ENCODE measurements around the gene PHGDH. TPM values are rescaled to one million over a fixed set of nuclear protein-coding genes. Genes with fewer than 3 reads are reported as not detected.
A peak's percentile ranks its signal among the peaks of the same experiment; 100 is the strongest.

Gene PHGDH
- total and polyA plus RNA-seq, 2 of the 13 experiments (the other 11 are each of a cell fraction or from before 2014, with no cell fraction given) = 95.8 to 133 TPM

DNA sequence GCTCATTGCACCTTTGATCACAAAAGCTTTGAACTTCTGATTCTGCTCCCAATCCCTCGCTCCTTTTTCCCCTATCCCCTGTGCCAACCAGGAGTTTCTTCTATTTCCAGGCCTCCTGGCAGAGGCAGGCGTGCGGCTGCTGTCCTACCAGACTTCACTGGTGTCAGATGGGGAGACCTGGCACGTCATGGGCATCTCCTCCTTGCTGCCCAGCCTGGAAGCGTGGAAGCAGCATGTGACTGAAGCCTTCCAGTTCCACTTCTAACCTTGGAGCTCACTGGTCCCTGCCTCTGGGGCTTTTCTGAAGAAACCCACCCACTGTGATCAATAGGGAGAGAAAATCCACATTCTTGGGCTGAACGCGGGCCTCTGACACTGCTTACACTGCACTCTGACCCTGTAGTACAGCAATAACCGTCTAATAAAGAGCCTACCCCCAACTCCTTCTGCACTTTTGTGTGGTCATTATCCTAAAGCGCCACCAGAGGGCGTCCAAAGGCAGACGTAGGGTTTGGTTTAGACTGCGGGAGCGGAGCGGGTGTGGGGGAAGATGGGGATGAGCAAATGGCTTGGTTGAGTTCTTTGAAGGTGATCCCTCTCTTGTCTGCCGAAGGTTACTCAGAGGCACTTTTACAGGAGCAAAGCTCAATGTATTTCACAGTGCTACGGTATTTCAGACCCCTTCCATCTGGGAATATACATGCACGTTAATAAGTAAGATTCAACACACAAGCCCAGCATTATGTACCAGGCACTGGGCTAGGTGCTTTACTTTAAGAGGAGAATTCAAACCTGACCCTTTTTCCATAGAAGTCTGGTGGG lies 32.3 kb downstream of the PHGDH start (continued):
- TF ChIP-seq, protein P1, sequence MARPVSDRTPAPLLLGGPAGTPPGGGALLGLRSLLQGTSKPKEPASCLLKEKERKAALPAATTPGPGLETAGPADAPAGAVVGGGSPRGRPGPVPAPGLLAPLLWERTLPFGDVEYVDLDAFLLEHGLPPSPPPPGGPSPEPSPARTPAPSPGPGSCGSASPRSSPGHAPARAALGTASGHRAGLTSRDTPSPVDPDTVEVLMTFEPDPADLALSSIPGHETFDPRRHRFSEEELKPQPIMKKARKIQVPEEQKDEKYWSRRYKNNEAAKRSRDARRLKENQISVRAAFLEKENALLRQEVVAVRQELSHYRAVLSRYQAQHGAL (CRISPR knock-in tag; IDR thresholded peaks at IDR 0.05; ENCODE audit: not compliant biosample characterization) = no peak
- TF ChIP-seq, protein P2, sequence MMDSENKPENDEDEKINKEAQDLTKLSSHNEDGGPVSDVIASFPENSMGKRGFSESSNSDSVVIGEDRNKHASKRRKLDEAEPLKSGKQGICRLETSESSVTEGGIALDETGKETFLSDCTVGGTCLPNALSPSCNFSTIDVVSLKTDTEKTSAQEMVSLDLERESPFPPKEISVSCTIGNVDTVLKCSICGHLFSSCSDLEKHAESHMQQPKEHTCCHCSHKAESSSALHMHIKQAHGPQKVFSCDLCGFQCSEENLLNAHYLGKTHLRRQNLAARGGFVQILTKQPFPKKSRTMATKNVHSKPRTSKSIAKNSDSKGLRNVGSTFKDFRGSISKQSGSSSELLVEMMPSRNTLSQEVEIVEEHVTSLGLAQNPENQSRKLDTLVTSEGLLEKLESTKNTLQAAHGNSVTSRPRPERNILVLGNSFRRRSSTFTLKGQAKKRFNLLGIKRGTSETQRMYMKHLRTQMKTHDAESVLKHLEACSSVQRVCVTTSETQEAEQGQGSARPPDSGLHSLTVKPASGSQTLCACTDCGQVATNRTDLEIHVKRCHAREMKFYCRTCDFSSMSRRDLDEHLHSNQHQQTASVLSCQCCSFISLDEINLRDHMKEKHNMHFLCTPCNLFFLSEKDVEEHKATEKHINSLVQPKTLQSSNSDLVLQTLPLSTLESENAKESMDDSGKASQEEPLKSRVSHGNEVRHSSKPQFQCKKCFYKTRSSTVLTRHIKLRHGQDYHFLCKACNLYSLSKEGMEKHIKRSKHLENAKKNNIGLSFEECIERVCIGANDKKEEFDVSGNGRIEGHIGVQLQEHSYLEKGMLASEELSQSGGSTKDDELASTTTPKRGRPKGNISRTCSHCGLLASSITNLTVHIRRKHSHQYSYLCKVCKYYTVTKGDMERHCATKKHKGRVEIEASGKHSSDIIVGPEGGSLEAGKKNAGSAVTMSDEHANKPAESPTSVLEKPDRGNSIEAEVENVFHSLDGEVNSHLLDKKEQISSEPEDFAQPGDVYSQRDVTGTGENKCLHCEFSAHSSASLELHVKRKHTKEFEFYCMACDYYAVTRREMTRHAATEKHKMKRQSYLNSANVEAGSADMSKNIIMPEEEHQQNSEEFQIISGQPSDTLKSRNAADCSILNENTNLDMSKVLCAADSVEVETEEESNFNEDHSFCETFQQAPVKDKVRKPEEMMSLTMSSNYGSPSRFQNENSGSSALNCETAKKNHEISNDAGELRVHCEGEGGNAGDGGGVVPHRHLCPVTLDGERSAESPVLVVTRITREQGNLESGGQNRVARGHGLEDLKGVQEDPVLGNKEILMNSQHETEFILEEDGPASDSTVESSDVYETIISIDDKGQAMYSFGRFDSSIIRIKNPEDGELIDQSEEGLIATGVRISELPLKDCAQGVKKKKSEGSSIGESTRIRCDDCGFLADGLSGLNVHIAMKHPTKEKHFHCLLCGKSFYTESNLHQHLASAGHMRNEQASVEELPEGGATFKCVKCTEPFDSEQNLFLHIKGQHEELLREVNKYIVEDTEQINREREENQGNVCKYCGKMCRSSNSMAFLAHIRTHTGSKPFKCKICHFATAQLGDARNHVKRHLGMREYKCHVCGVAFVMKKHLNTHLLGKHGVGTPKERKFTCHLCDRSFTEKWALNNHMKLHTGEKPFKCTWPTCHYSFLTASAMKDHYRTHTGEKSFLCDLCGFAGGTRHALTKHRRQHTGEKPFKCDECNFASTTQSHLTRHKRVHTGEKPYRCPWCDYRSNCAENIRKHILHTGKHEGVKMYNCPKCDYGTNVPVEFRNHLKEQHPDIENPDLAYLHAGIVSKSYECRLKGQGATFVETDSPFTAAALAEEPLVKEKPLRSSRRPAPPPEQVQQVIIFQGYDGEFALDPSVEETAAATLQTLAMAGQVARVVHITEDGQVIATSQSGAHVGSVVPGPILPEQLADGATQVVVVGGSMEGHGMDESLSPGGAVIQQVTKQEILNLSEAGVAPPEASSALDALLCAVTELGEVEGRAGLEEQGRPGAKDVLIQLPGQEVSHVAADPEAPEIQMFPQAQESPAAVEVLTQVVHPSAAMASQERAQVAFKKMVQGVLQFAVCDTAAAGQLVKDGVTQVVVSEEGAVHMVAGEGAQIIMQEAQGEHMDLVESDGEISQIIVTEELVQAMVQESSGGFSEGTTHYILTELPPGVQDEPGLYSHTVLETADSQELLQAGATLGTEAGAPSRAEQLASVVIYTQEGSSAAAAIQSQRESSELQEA (CRISPR knock-in tag; IDR thresholded peaks at IDR 0.05; ENCODE audit: not compliant biosample characterization) = no peak
- TF ChIP-seq, protein P3, sequence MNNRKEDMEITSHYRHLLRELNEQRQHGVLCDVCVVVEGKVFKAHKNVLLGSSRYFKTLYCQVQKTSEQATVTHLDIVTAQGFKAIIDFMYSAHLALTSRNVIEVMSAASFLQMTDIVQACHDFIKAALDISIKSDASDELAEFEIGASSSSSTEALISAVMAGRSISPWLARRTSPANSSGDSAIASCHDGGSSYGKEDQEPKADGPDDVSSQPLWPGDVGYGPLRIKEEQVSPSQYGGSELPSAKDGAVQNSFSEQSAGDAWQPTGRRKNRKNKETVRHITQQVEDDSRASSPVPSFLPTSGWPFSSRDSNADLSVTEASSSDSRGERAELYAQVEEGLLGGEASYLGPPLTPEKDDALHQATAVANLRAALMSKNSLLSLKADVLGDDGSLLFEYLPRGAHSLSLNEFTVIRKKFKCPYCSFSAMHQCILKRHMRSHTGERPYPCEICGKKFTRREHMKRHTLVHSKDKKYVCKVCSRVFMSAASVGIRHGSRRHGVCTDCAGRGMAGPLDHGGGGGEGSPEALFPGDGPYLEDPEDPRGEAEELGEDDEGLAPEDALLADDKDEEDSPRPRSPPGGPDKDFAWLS (CRISPR knock-in tag; IDR thresholded peaks at IDR 0.05; ENCODE audit: borderline replicate concordance) = no peak
- TF ChIP-seq PHF21A (CRISPR knock-in tag; IDR thresholded peaks at IDR 0.05) (no peak), ISX (CRISPR knock-in tag; conservative IDR thresholded peaks at IDR 0.05) (no peak), RCOR2 (CRISPR knock-in tag; IDR thresholded peaks at IDR 0.05) (no peak), ZNF256 (CRISPR knock-in tag; conservative IDR thresholded peaks at IDR 0.05) (0 out of 2 replicates have a peak, but pooled peaks have one; percentile 66), KLF6 (CRISPR knock-in tag; IDR thresholded peaks at IDR 0.05) (peak; percentile 22; the same call in 1 of the 2 replicates), ZBTB3 (CRISPR knock-in tag; IDR thresholded peaks at IDR 0.05; ENCODE audit: borderline replicate concordance, low read depth) (no peak), ZNF354B (CRISPR knock-in tag; IDR thresholded peaks at IDR 0.05) (no peak), KAT8 (CRISPR knock-in tag; IDR thresholded peaks at IDR 0.05) (no peak), ZNF629 (CRISPR knock-in tag; conservative IDR thresholded peaks at IDR 0.05) (no peak)
- TF ChIP-seq, protein P4, sequence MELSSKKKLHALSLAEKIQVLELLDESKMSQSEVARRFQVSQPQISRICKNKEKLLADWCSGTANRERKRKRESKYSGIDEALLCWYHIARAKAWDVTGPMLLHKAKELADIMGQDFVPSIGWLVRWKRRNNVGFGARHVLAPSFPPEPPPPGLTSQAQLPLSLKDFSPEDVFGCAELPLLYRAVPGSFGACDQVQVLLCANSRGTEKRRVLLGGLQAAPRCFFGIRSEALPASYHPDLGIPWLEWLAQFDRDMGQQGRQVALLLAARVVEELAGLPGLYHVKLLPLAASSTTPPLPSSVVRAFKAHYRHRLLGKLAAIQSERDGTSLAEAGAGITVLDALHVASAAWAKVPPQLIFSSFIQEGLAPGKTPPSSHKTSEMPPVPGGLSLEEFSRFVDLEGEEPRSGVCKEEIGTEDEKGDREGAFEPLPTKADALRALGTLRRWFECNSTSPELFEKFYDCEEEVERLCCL (CRISPR knock-in tag; IDR thresholded peaks at IDR 0.05; ENCODE audit: borderline replicate concordance) = no peak
- TF ChIP-seq, protein P5, sequence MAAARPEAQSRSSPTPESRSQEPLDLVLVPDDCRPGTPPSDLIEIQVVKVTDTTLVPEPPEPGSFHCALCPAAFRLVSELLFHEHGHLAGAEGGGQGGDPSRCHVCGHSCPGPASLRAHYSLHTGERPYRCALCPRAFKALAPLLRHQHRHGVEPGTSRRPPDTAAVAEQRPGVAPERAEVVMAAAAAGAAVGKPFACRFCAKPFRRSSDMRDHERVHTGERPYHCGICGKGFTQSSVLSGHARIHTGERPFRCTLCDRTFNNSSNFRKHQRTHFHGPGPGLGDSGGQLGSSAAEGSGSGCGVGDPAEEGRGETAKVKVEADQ (CRISPR knock-in tag; IDR thresholded peaks at IDR 0.05; ENCODE audit: borderline replicate concordance) = no peak

All from HepG2 (cell line).